ENCODE results near the gene CP.
"Not testable (repeated sequence)": the region's sequence is repeated elsewhere in the genome, so short reads cannot be mapped to it uniquely, and the experiment has no call there.

The CP gene

GRCh38 chr3:149226776-149227175, 5.1 kb upstream of the CP start:
- no peak for DNase-seq

GRCh38 chr3:149224736-149225594, 3.3 kb upstream of the CP start:
- DNase-seq, result no peak

- DNase-seq, result no peak
Observed at GRCh38 chr3:149223461-149223820, 1.8 kb upstream of the CP start.

DNA sequence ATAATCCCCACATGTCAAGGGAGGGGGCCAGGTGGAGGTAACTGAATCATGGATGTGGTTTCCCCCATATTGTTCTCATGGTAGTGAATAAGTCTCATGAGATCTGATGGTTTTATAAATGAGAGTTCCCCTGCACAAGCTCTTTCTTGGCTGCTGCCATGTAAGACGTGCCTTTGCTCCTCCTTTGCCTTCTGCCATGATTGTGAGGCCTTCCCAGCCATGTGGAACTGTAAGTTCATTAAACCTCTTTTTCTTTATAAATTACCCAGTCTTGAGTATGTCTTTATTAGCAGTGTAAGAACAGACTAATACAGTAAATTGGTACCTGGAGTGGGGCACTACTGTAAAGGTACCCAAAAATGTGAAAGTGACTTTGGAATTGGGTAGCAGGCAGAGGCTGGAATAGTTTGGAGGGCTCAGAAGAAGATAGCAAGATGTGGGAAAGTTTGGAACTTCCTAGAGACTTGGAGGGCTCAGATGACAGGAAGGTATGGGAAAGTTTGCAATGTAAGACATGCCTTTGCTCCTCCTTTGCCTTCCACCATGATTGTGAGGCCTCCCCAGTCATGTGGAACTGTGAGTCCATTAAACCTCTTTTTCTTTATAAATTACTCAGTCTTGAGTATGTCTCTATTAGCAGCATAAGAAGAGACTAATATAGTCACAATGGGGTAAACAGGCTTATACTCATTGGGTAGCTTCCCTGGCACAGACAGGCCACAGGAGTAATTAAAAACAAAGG, 2.1 kb downstream of the CP start:
- not testable (repeated sequence) for DNase-seq

DNA sequence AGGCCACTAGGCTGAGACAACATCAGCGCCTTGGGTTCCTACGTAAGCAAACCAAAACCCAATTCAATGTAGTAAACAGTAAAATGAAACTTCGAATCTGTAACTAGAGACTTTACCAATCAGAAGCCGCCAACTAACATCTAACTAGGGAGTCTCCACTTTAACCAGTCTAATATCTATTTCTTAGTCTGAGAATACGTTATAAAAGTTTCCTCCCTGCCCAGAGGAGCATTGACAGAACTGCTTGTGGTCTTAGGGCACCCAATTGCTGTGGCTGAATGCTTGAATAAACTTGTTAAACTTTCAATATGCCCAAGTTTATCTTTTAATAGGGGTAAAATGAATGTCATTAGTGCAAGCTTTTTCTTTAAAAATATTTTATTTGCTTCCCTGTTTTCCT, 4.3 kb downstream of the CP start:
- DNase-seq, result no peak

GRCh38 chr3:149216193-149216869, 5.3 kb downstream of the CP start:
- no peak for DNase-seq

DNA sequence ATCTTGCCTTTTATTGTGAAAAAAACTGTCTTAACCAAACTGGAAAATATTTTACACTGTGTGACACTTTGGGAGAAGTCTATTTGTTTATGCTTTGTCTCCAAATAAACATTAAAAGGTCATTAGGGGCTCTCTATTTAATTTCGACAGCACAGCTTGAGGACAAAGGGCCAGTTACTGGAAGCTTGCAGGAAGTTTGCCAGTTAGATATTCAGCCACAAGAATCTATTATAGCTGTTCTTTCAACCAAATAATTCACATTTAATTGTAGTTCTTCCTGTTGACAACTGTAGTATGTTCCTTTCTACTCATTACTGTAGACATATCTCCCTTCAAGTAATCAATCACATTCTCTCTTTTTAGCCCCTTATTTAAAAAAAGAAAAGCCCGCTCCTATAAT, 6.1 kb downstream of the CP start:
- no peak for DNase-seq

- DNase-seq, result no peak
Observed at GRCh38 chr3:149214702-149215101, 6.9 kb downstream of the CP start.

- no peak for DNase-seq
Observed at GRCh38 chr3:149212386-149212785, 9.2 kb downstream of the CP start.

DNA sequence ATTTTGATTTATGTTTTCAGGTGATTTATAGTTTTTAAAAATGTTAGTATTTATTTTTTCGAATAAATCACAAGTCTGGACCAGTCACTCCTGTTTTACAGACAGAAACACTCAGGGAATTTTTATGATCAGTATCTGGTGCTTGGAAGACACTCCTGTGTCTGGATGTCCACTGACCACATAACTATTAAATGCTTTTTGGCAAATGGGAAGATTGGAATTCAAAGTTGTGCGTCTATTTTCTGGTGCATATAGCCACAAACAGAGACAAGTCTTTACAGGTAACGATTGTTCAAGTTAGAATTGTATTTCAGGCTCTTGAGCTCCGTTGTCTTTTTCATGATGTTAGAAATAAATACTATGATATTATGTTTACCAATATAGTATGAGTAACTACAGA, 12.2 kb downstream of the CP start:
- DNase-seq, result no peak

- no peak for DNase-seq
Observed at GRCh38 chr3:149207475-149207874, 14.2 kb downstream of the CP start.

DNA sequence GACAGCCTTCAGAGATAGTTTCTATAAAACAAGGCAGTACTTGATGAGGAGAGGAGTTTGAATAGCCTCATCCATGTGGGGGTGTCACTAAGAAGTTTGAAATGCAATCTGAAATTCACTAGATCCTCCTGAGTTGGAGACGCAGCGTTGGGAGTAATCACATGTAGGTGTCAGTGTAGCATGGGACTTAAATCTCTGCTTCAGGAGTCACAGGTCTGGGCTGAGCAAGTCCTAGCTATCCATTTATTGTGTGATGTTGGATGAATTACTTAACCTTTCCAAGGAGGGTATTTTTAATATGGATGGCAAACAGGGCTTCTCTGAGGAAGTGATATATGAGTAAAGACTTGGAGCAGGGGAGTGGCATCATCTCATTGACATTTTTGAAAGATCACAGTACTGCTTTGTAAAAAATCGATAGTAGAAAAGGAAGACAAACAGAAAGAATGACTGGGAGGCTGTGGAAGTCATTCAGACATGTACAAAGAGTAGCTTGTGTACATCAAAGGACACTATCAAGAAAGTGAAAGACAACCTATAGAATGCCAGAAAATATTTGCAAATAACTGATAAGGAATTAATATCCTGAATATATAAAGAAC, 17.1 kb downstream of the CP start:
- no peak for DNase-seq

GRCh38 chr3:149203758-149204157, 17.9 kb downstream of the CP start:
- DNase-seq, result no peak

DNA sequence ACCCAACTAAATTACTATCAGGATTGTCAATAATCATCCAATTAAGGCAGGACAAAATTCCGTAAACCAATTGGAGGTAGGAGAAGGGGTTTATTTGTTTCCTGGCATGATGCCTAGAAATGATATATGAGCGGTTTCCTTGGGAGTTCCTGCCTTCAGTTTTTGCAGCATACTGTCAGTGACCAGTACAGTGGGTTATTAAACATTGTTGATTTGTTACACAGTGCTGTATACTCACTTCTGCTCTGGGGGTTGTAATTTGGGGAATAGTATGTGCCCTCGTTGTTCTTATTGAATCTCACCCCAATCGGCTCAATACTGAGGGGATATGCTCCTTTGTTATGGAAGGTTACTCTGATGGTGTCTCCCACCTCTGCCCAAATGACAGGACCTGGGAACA, 22.2 kb downstream of the CP start:
- peak; percentile 4 for DNase-seq

- no peak for DNase-seq
Observed at GRCh38 chr3:149198611-149199010, 23.0 kb downstream of the CP start.

DNA sequence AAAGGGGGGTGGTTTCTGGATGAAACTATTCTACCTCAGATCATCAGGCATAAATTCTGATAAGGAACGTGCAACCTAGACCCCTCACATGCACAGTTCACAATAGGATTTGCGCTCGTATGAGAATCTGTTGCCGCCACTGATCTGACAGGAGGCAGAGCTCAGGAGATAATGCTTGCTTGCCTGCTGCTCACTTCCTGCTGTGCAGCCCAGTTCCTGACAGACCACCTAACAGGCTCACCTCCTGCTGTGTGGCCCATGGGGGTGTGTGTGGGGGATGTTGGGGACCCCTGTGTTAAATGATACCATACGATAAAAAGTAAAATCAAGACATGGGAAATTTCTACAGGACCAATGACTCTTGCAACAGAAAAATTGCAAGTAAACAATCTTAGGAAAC, 24.0 kb downstream of the CP start:
- DNase-seq, result no peak

GRCh38 chr3:149196805-149197592, 24.6 kb downstream of the CP start:
- DNase-seq, result not testable (repeated sequence)

GRCh38 chr3:149195221-149195620, 26.4 kb downstream of the CP start:
- no peak for DNase-seq

GRCh38 chr3:149188494-149188893, 33.1 kb downstream of the CP start:
- DNase-seq, result no peak

- no peak for DNase-seq
Observed at GRCh38 chr3:149186721-149187120, 34.9 kb downstream of the CP start.

DNA sequence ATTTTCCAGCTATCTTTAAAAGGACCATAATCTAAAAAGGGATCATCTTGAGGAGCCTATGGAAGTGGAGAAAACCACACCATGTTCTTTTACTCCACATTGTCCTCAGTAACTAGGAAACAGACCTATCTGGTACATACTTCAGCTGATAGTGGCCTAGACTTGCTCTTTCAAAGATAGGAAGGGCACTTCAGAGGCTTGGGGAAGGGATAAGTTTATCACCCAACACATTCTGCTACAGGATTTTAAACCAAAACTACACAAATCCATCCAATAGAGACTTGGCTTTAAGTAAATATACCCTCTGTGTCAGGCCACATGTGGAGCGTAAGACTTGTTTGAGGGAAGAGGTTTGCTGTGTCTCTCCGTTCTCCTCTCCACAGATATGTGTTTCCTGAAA, 35.4 kb downstream of the CP start:
- no peak for DNase-seq

DNA sequence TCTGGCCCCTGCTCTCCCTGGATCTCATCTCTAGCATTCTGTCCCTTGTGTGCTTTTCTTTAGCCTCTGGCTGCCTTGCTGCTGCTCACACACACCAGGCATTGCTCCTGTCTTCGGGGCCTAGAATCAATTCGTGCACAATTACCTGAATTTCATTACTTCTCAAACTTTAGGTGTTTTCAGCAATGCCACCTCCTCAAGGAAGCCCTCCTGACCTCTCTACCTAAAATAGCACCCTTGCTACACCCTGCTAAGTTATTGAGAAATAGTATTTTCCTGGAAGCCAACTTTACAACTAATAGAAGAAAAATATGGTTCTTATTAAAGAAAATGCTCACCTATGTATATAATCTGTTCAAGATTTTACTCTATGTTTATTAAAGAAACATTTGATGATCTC, 40.4 kb downstream of the CP start:
- DNase-seq, result no peak
